ENCODE measurements around the gene C19orf38.

The C19orf38 gene

GRCh38 chr19:10911579-10912363 lies 63.6 kb downstream of the C19orf38 start:
- DNase-seq = no peak

GRCh38 chr19:10912619-10913018 lies 64.4 kb downstream of the C19orf38 start:
- no peak for DNase-seq

GRCh38 chr19:10913716-10914340 lies 65.6 kb downstream of the C19orf38 start:
- no peak for DNase-seq

- DNase-seq = no peak
Observed at GRCh38 chr19:10915130-10916091, 67.2 kb downstream of the C19orf38 start.

GRCh38 chr19:10916602-10917001 lies 68.4 kb downstream of the C19orf38 start:
- no peak for DNase-seq

- no peak for DNase-seq
Observed at GRCh38 chr19:10918359-10918758, 70.1 kb downstream of the C19orf38 start.

Measured in suppressor macrophage (primary cell).